ENCODE measurements around the gene PTPN6. TPM values are rescaled to one million over a fixed set of nuclear protein-coding genes. Genes with fewer than 3 reads are reported as not detected.

The PTPN6 gene
- total RNA-seq, 1 experiment from 2014 or later = 19.8 TPM

GRCh38 chr12:6979453-6979852 lies 28.3 kb downstream of the PTPN6 start:
- no peak for DNase-seq
- Mint-ChIP-seq H3K36me3 (ENCODE audit: insufficient read depth in 1 of 3, low read depth in 3 of 3) (peaks cover 28 to 76% (median 73%) of the 10 kb centered on the region in 3 experiments; a peak in 6 of 7 replicates), H3K4me1 (peaks cover 3 to 10% of the 10 kb centered on the region in 2 experiments), H3K27me3 (ENCODE audit: low read depth) (no peaks in the 10 kb centered on the region; the same call in 1 of the 2 replicates), H3K27ac (no peak overlapping the region; a peak in 1 of 7 replicates), H3K4me3 (no peak overlapping the region), H3K9me3 (no peaks in the 10 kb centered on the region)
- Histone ChIP-seq H3K27ac (ENCODE audit: insufficient read length, low read depth, low read length) (no peak overlapping the region), H4K91ac (ENCODE audit: insufficient read length, low read depth, low read length) (no peak overlapping the region), H3K18ac (ENCODE audit: insufficient read length, low read depth, low read length) (no peak overlapping the region), H3K4me2 (ENCODE audit: insufficient read depth, insufficient read length, low read length) (no peak overlapping the region), H3K23ac (ENCODE audit: insufficient read length, low read depth, low read length) (no peak overlapping the region), H2BK120ac (ENCODE audit: low read depth, low read length, poor library complexity, severe bottlenecking) (no peak overlapping the region), H2BK15ac (ENCODE audit: low read depth, low read length) (no peak overlapping the region), H3K4me1 (ENCODE audit: insufficient read depth, low read length) (no peaks in the 10 kb centered on the region; the same call in 1 of the 2 replicates), H3K79me2 (ENCODE audit: insufficient read depth, low read length) (no peaks in the 10 kb centered on the region), H3K79me1 (ENCODE audit: insufficient read depth, low read depth, low read length, poor library complexity, severe bottlenecking) (no peaks in the 10 kb centered on the region), H3K56ac (ENCODE audit: insufficient read length, low read depth, low read length) (no peak overlapping the region), H4K8ac (replicated peaks; ENCODE audit: insufficient read length, low read depth, low read length) (no peak overlapping the region), H3K9me3 (ENCODE audit: control insufficient read depth, low read depth, low read length) (no peaks in the 10 kb centered on the region), H3T11ph (ENCODE audit: low read length) (no peak overlapping the region), H4K5ac (ENCODE audit: insufficient read length, low read depth, low read length) (no peak overlapping the region), H2AK5ac (ENCODE audit: insufficient read length, low read length) (no peak overlapping the region), H2BK20ac (ENCODE audit: low read depth, low read length, poor library complexity, severe bottlenecking) (no peak overlapping the region), H2AFZ (ENCODE audit: low read length) (no peak overlapping the region), H3K23me2 (ENCODE audit: insufficient read length, low read depth, low read length, poor library complexity, severe bottlenecking) (no peaks in the 10 kb centered on the region), H3K27me3 (ENCODE audit: insufficient read depth, low read length) (no peaks in the 10 kb centered on the region), H3K4ac (ENCODE audit: low read depth, low read length) (no peak overlapping the region), H2BK12ac (ENCODE audit: insufficient read length, low read depth, low read length) (no peak overlapping the region), H3K9ac (ENCODE audit: extremely low read depth, insufficient read length, low read length) (no peak overlapping the region), H3K14ac (ENCODE audit: insufficient read depth, low read length) (no peak overlapping the region; the same call in 1 of the 2 replicates), H4K20me1 (ENCODE audit: control insufficient read depth, insufficient read depth, insufficient read length) (no peaks in the 10 kb centered on the region), H2BK5ac (ENCODE audit: insufficient read length, low read length) (no peak overlapping the region)
- TF ChIP-seq, protein P1, sequence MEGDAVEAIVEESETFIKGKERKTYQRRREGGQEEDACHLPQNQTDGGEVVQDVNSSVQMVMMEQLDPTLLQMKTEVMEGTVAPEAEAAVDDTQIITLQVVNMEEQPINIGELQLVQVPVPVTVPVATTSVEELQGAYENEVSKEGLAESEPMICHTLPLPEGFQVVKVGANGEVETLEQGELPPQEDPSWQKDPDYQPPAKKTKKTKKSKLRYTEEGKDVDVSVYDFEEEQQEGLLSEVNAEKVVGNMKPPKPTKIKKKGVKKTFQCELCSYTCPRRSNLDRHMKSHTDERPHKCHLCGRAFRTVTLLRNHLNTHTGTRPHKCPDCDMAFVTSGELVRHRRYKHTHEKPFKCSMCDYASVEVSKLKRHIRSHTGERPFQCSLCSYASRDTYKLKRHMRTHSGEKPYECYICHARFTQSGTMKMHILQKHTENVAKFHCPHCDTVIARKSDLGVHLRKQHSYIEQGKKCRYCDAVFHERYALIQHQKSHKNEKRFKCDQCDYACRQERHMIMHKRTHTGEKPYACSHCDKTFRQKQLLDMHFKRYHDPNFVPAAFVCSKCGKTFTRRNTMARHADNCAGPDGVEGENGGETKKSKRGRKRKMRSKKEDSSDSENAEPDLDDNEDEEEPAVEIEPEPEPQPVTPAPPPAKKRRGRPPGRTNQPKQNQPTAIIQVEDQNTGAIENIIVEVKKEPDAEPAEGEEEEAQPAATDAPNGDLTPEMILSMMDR (conservative IDR thresholded peaks at IDR 0.05) = no peak
- no CpG with 5 or more reads among the region's 3 CpGs for WGBS (ENCODE audit: extremely low coverage, insufficient read length, low lambda C conversion rate)

All from H9 (cell line).